ENCODE results near the gene STX2.
"Not testable (repeated sequence)": the region's sequence is repeated elsewhere in the genome, so short reads cannot be mapped to it uniquely, and the experiment has no call there.

The STX2 gene

DNA sequence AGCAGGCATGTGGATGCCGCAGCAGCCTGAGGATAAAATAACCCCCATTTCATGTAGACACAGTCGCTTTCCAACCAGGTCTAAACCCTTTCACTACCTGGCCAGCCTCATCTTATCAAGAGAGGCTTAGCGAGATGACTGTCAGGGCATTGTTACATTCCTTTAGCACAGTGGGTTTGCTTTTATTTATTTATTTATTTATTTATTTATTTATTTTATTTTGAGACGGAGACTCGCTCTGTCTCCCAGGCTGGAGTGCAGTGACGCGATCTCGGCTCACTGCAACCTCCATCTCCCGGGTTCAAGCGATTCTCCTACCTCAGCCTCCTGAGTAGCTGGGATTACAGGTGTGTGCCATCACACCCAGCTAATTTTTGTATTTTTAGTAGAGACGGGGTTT lies 87.0 kb downstream of the STX2 start:
- H2AFZ ChIP-seq (ENCODE audit: low read length); H3K4ac ChIP-seq (ENCODE audit: low read length); H2AK5ac ChIP-seq (ENCODE audit: low read depth, low read length); H3K4me3 ChIP-seq (ENCODE audit: low read length in 2 of 2); H2BK5ac ChIP-seq (ENCODE audit: low read length); H3K27me3 ChIP-seq (ENCODE audit: control insufficient read depth in 3 of 3, insufficient read depth in 3 of 3, low read depth in 1 of 3, low read length in 3 of 3); H2BK15ac ChIP-seq (ENCODE audit: low read length); DNase-seq (ENCODE audit: low spot score); H2BK12ac ChIP-seq (ENCODE audit: low read length); H3K9ac ChIP-seq (ENCODE audit: low read depth, low read length, poor library complexity); H3K23ac ChIP-seq (ENCODE audit: low read depth, low read length, poor library complexity); H2BK120ac ChIP-seq (ENCODE audit: low read depth, low read length); H3K4me1 ChIP-seq (ENCODE audit: control insufficient read depth in 2 of 2, insufficient read depth in 1 of 2, low read depth in 1 of 2, low read length in 2 of 2); H3K18ac ChIP-seq (ENCODE audit: low read length); H3K4me2 ChIP-seq (ENCODE audit: insufficient read depth, low read length, poor library complexity, severe bottlenecking); H4K8ac ChIP-seq (ENCODE audit: low read depth, low read length); H3K9me3 ChIP-seq (replicated peaks in 1 of 2; ENCODE audit: control insufficient read depth in 2 of 2, insufficient read depth in 1 of 2, low read depth in 1 of 2, low read length in 2 of 2); H4K91ac ChIP-seq (ENCODE audit: low read depth, low read length, poor library complexity); H3K36me3 ChIP-seq (replicated peaks in 1 of 2; ENCODE audit: control insufficient read depth in 2 of 2, insufficient read depth in 2 of 2, low read length in 2 of 2); H3K79me1 ChIP-seq (ENCODE audit: low read depth, low read length); H3K27ac ChIP-seq (replicated peaks; ENCODE audit: low read length); H3K14ac ChIP-seq (ENCODE audit: low read length): not testable (repeated sequence)
- WGBS, 2 donors (ENCODE audit: extremely low coverage in 2 of 2, insufficient read length in 2 of 2, insufficient replicate concordance in 1 of 2), result no CpG with 5 or more reads among the region's 11 CpGs

GRCh38 chr12:130748786-130749185 lies 90.3 kb downstream of the STX2 start:
- no peak overlapping the region for H3K27ac ChIP-seq (replicated peaks; ENCODE audit: low read length)
- no peak overlapping the region for H3K4me3 ChIP-seq (ENCODE audit: low read length in 2 of 2)
- no peak overlapping the region for H3K14ac ChIP-seq (ENCODE audit: low read length)
- H3K36me3 ChIP-seq (replicated peaks in 1 of 2; ENCODE audit: control insufficient read depth in 2 of 2, insufficient read depth in 2 of 2, low read length in 2 of 2), result no peaks in the 10 kb centered on the region
- no CpG with 5 or more reads among the region's 10 CpGs for WGBS, 2 donors (ENCODE audit: extremely low coverage in 2 of 2, insufficient read length in 2 of 2, insufficient replicate concordance in 1 of 2)
- H3K79me1 ChIP-seq (ENCODE audit: low read depth, low read length), result no peaks in the 10 kb centered on the region
- no peak overlapping the region for H2BK12ac ChIP-seq (ENCODE audit: low read length)
- no peak overlapping the region for H4K8ac ChIP-seq (ENCODE audit: low read depth, low read length)
- H3K9me3 ChIP-seq (replicated peaks in 1 of 2; ENCODE audit: control insufficient read depth in 2 of 2, insufficient read depth in 1 of 2, low read depth in 1 of 2, low read length in 2 of 2), result no peaks in the 10 kb centered on the region
- H2AK5ac ChIP-seq (ENCODE audit: low read depth, low read length), result no peak overlapping the region
- H2BK120ac ChIP-seq (ENCODE audit: low read depth, low read length), result no peak overlapping the region
- H4K91ac ChIP-seq (ENCODE audit: low read depth, low read length, poor library complexity), result no peak overlapping the region
- H3K27me3 ChIP-seq (ENCODE audit: control insufficient read depth in 3 of 3, insufficient read depth in 3 of 3, low read depth in 1 of 3, low read length in 3 of 3), result no peaks in the 10 kb centered on the region
- no peak overlapping the region for H2BK5ac ChIP-seq (ENCODE audit: low read length)
- no peak overlapping the region for H2BK15ac ChIP-seq (ENCODE audit: low read length)
- no peak for DNase-seq (ENCODE audit: low spot score)
- no peak overlapping the region for H3K18ac ChIP-seq (ENCODE audit: low read length)
- H3K4me2 ChIP-seq (ENCODE audit: insufficient read depth, low read length, poor library complexity, severe bottlenecking), result no peak overlapping the region
- no peak overlapping the region for H3K23ac ChIP-seq (ENCODE audit: low read depth, low read length, poor library complexity)
- no peak overlapping the region for H3K4ac ChIP-seq (ENCODE audit: low read length)
- H3K4me1 ChIP-seq (ENCODE audit: control insufficient read depth in 2 of 2, insufficient read depth in 1 of 2, low read depth in 1 of 2, low read length in 2 of 2), result peaks cover 0 to 6% of the 10 kb centered on the region in 2 donors
- no peak overlapping the region for H3K9ac ChIP-seq (ENCODE audit: low read depth, low read length, poor library complexity)
- no peak overlapping the region for H2AFZ ChIP-seq (ENCODE audit: low read length)

DNA sequence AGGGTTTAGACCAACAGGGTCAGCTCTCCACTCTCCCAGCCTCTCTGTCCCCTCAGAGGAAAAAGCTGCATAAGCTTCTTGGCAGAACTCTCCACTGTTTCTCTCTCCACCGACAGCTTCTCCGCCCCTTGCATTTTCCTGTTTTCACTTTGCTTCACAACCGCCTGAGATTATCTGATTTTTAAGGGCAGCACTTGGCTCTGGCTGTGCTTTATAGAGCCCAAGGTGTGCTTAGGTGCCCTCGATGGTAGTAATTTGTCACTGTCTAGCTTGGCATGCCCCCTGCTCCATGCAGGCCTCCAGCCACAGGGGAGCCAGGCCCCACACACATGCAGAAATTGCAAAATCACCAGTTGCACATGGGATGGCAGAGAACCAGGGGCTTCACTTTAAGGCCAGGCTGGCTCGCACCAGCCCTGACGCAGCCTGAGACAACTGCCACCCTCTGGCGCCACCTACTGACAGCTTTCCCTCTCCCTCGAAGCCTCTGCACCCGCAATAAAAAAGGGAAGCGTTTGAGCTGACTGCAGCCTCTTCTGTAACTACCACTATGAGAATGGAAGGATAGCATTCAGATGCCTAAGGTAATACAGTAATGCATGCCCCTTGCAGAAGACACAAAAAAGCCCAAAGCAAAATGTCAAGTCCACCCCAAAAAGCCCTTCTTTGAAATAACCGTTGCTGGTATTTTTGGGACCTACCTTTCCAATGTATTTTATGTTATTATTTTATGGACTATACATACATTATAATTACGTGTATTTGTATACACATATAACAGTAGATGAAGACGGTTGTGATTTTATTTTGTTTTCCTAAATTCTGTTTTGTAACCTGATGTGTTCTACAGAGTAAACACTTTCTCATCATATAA lies 90.9 kb downstream of the STX2 start:
- H3K14ac ChIP-seq (ENCODE audit: low read length), result no peak overlapping the region
- no peak overlapping the region for H3K18ac ChIP-seq (ENCODE audit: low read length)
- H3K4me2 ChIP-seq (ENCODE audit: insufficient read depth, low read length, poor library complexity, severe bottlenecking), result no peak overlapping the region
- no peak overlapping the region for H2BK15ac ChIP-seq (ENCODE audit: low read length)
- H2AFZ ChIP-seq (ENCODE audit: low read length), result no peak overlapping the region
- H3K9ac ChIP-seq (ENCODE audit: low read depth, low read length, poor library complexity), result no peak overlapping the region
- no peaks in the 10 kb centered on the region for H3K9me3 ChIP-seq (replicated peaks in 1 of 2; ENCODE audit: control insufficient read depth in 2 of 2, insufficient read depth in 1 of 2, low read depth in 1 of 2, low read length in 2 of 2)
- no peak overlapping the region for H3K27ac ChIP-seq (replicated peaks; ENCODE audit: low read length)
- H3K23ac ChIP-seq (ENCODE audit: low read depth, low read length, poor library complexity), result no peak overlapping the region
- H3K4ac ChIP-seq (ENCODE audit: low read length), result no peak overlapping the region
- H2AK5ac ChIP-seq (ENCODE audit: low read depth, low read length), result no peak overlapping the region
- no peak overlapping the region for H4K8ac ChIP-seq (ENCODE audit: low read depth, low read length)
- DNase-seq (ENCODE audit: low spot score), result peak; percentile 79
- peaks cover 0 to 4% of the 10 kb centered on the region in 2 donors for H3K4me1 ChIP-seq (ENCODE audit: control insufficient read depth in 2 of 2, insufficient read depth in 1 of 2, low read depth in 1 of 2, low read length in 2 of 2)
- no peak overlapping the region for H3K4me3 ChIP-seq (ENCODE audit: low read length in 2 of 2)
- H4K91ac ChIP-seq (ENCODE audit: low read depth, low read length, poor library complexity), result no peak overlapping the region
- no peak overlapping the region for H2BK5ac ChIP-seq (ENCODE audit: low read length)
- WGBS, 2 donors (ENCODE audit: extremely low coverage in 2 of 2, insufficient read length in 2 of 2, insufficient replicate concordance in 1 of 2), result no CpG with 5 or more reads among the region's 13 CpGs
- H3K36me3 ChIP-seq (replicated peaks in 1 of 2; ENCODE audit: control insufficient read depth in 2 of 2, insufficient read depth in 2 of 2, low read length in 2 of 2), result no peaks in the 10 kb centered on the region
- no peaks in the 10 kb centered on the region for H3K27me3 ChIP-seq (ENCODE audit: control insufficient read depth in 3 of 3, insufficient read depth in 3 of 3, low read depth in 1 of 3, low read length in 3 of 3)
- no peak overlapping the region for H2BK120ac ChIP-seq (ENCODE audit: low read depth, low read length)
- H2BK12ac ChIP-seq (ENCODE audit: low read length), result no peak overlapping the region
- H3K79me1 ChIP-seq (ENCODE audit: low read depth, low read length), result no peaks in the 10 kb centered on the region

GRCh38 chr12:130746546-130746945 lies 92.5 kb downstream of the STX2 start:
- H3K4me1 ChIP-seq (ENCODE audit: control insufficient read depth in 2 of 2, insufficient read depth in 1 of 2, low read depth in 1 of 2, low read length in 2 of 2), result peaks cover 0 to 2% of the 10 kb centered on the region in 2 donors
- no peak for DNase-seq (ENCODE audit: low spot score)
- no peak overlapping the region for H2AFZ ChIP-seq (ENCODE audit: low read length)
- H4K91ac ChIP-seq (ENCODE audit: low read depth, low read length, poor library complexity), result no peak overlapping the region
- H3K36me3 ChIP-seq (replicated peaks in 1 of 2; ENCODE audit: control insufficient read depth in 2 of 2, insufficient read depth in 2 of 2, low read length in 2 of 2), result no peaks in the 10 kb centered on the region
- no peak overlapping the region for H2BK15ac ChIP-seq (ENCODE audit: low read length)
- no peak overlapping the region for H2AK5ac ChIP-seq (ENCODE audit: low read depth, low read length)
- peak overlapping the region; percentile 42 for H3K18ac ChIP-seq (ENCODE audit: low read length)
- no peak overlapping the region for H3K4me3 ChIP-seq (ENCODE audit: low read length in 2 of 2)
- no peak overlapping the region for H2BK5ac ChIP-seq (ENCODE audit: low read length)
- no peak overlapping the region for H4K8ac ChIP-seq (ENCODE audit: low read depth, low read length)
- H3K27me3 ChIP-seq (ENCODE audit: control insufficient read depth in 3 of 3, insufficient read depth in 3 of 3, low read depth in 1 of 3, low read length in 3 of 3), result no peaks in the 10 kb centered on the region
- H3K14ac ChIP-seq (ENCODE audit: low read length), result no peak overlapping the region
- no peak overlapping the region for H3K4me2 ChIP-seq (ENCODE audit: insufficient read depth, low read length, poor library complexity, severe bottlenecking)
- no peak overlapping the region for H3K27ac ChIP-seq (replicated peaks; ENCODE audit: low read length)
- H3K9ac ChIP-seq (ENCODE audit: low read depth, low read length, poor library complexity), result no peak overlapping the region
- H3K9me3 ChIP-seq (replicated peaks in 1 of 2; ENCODE audit: control insufficient read depth in 2 of 2, insufficient read depth in 1 of 2, low read depth in 1 of 2, low read length in 2 of 2), result no peaks in the 10 kb centered on the region
- no peaks in the 10 kb centered on the region for H3K79me1 ChIP-seq (ENCODE audit: low read depth, low read length)
- WGBS, 2 donors (ENCODE audit: extremely low coverage in 2 of 2, insufficient read length in 2 of 2, insufficient replicate concordance in 1 of 2), result no CpG with 5 or more reads among the region's 9 CpGs
- H2BK120ac ChIP-seq (ENCODE audit: low read depth, low read length), result no peak overlapping the region
- no peak overlapping the region for H2BK12ac ChIP-seq (ENCODE audit: low read length)
- H3K4ac ChIP-seq (ENCODE audit: low read length), result no peak overlapping the region
- no peak overlapping the region for H3K23ac ChIP-seq (ENCODE audit: low read depth, low read length, poor library complexity)
